Immature natural killer cell (primary cell): ENCODE results near the gene OR4E1. TPM values are rescaled to one million over a fixed set of nuclear protein-coding genes. Genes with fewer than 3 reads are reported as not detected.

Experiments
- DNase-seq, 3 donors: peaks; one replicate each; pipeline ENCODE4 v3.0.0; 2022; ENCODE audit warnings: mixed read lengths in 1 of 3
- H3K27ac Mint-ChIP-seq, 6 donors: one replicate each; pipeline ENCODE4 v1.8.0; 2020; ENCODE audit warnings: mixed read lengths in 6 of 6, mild to moderate bottlenecking in 5 of 6, inconsistent platforms in 4 of 6, moderate library complexity in 3 of 6
- H3K27me3 Mint-ChIP-seq, 3 donors: one replicate each; pipeline ENCODE4 v1.8.0; 2020 to 2021; ENCODE audit warnings: low read depth in 3 of 3, mild to moderate bottlenecking in 3 of 3, mixed read lengths in 3 of 3, moderate library complexity in 3 of 3, inconsistent platforms in 1 of 3
- H3K36me3 Mint-ChIP-seq, 3 donors: one replicate each; pipeline ENCODE4 v1.8.0; 2020; ENCODE audit warnings: mixed read lengths in 3 of 3, inconsistent platforms in 2 of 3, mild to moderate bottlenecking in 2 of 3
- H3K4me1 Mint-ChIP-seq, 2 donors: one replicate each; pipeline ENCODE4 v1.8.0; 2020; ENCODE audit warnings: inconsistent platforms in 2 of 2, mild to moderate bottlenecking in 2 of 2, mixed read lengths in 2 of 2, moderate library complexity in 1 of 2
- H3K4me3 Mint-ChIP-seq, 5 donors: one replicate each; pipeline ENCODE4 v1.8.0; 2020; ENCODE audit warnings: mild to moderate bottlenecking in 5 of 5, mixed read lengths in 5 of 5, inconsistent platforms in 3 of 5, moderate library complexity in 3 of 5
- H3K9me3 Mint-ChIP-seq, 6 donors: one replicate each; pipeline ENCODE4 v1.8.0; 2020; ENCODE audit warnings: mild to moderate bottlenecking in 6 of 6, mixed read lengths in 6 of 6, inconsistent platforms in 4 of 6, moderate library complexity in 3 of 6
- polyA plus RNA-seq, 3 donors: library from polyadenylated mRNA; unstranded; fragments of 300-500 nt; fragmentation: Illumina TruSeq; gene quantifications; one replicate each; pipeline ENCODE4 v1.2.3, GENCODE V29; 2021

OR4E1 gene
- polyA plus RNA-seq, 3 donors from 2014 or later, result not detected

DNA sequence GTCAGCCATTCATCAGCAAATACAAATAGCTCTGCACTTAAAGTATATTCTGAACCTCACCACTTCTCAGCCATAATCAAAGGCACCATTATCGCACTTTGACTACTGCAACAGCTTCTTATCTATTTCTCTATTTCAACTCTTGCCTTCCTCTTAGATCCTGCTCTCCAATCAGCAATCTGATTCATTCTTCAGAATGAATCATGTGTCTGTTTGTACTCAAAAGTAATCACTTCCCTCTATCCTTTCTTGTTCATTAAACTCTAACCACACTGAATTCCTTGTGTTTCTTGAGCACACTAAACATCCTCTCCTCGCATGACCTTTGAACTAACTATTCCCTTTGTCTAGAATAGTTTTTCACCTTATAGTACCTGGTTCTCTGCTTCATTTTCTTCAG, 12.8 kb upstream of the OR4E1 start:
- H3K27me3 Mint-ChIP-seq, result peaks cover 2 to 6% (median 2%) of the 10 kb centered on the region in 3 donors
- no peak overlapping the region for H3K27ac Mint-ChIP-seq
- no peaks in the 10 kb centered on the region for H3K36me3 Mint-ChIP-seq
- no peak for DNase-seq
- peaks cover 0 to 6% (median 0%) of the 10 kb centered on the region in 6 donors for H3K9me3 Mint-ChIP-seq
- no peaks in the 10 kb centered on the region for H3K4me1 Mint-ChIP-seq
- H3K4me3 Mint-ChIP-seq, result no peak overlapping the region

- DNase-seq, result no peak
- Mint-ChIP-seq H3K36me3 (no peaks in the 10 kb centered on the region), H3K4me3 (no peak overlapping the region), H3K9me3 (peaks cover 0 to 2% (median 0%) of the 10 kb centered on the region in 6 donors), H3K4me1 (no peaks in the 10 kb centered on the region), H3K27ac (no peak overlapping the region), H3K27me3 (peaks cover 0 to 5% (median under 1%) of the 10 kb centered on the region in 3 donors)
Observed at GRCh38 chr14:21680072-21680471, 6.5 kb upstream of the OR4E1 start.

DNA sequence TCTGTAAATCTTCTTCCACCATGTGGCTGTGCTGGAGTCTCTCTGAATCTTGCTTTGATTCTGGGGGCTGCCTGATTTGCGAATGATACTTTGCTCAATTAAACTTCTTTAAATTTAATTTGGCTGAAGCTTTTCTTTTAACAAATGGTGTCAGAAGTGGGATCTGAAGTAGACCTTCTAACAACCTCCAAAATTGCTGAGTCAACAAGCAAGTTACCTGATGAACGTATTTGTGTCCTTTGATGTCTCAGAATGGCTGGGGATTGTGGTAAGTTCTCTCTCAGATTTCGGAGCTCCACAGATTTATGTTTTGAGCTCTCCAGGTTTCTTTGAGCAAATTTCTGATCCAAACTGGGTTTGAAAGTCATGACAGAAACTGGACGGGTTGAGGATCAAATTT, 1.9 kb upstream of the OR4E1 start:
- no peak overlapping the region for H3K4me3 Mint-ChIP-seq
- no peaks in the 10 kb centered on the region for H3K4me1 Mint-ChIP-seq
- no peak for DNase-seq
- H3K27me3 Mint-ChIP-seq, result peaks cover 0 to 10% (median 3%) of the 10 kb centered on the region in 3 donors
- H3K9me3 Mint-ChIP-seq, result peaks cover 0 to 4% (median 0%) of the 10 kb centered on the region in 6 donors
- no peak overlapping the region for H3K27ac Mint-ChIP-seq
- H3K36me3 Mint-ChIP-seq, result no peaks in the 10 kb centered on the region

DNA sequence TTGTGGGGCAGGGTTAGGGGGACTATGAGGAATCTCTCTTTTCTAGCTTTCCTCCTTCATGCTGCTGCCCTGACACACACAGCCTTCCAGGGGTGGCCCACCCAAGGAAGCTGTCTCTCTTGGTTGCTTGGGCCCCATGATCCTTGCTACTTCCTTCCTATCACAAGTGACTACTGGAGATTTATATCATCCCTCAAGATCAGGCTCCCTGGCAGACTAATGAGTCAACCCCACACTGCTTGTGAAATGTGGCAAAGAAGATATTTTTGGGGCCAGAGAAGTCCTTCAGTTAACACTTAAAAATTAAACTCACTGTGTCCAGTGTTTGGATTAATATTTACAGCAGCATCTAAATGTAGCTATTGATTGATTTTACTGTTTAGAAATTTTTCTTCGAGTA, 1.5 kb downstream of the OR4E1 start:
- no peaks in the 10 kb centered on the region for H3K4me1 Mint-ChIP-seq
- H3K36me3 Mint-ChIP-seq, result no peaks in the 10 kb centered on the region
- H3K27ac Mint-ChIP-seq, result no peak overlapping the region
- H3K9me3 Mint-ChIP-seq, result peaks cover 0 to 4% (median 0%) of the 10 kb centered on the region in 6 donors
- peaks cover 0 to 12% (median 6%) of the 10 kb centered on the region in 3 donors for H3K27me3 Mint-ChIP-seq
- DNase-seq, result no peak
- H3K4me3 Mint-ChIP-seq, result no peak overlapping the region

DNA sequence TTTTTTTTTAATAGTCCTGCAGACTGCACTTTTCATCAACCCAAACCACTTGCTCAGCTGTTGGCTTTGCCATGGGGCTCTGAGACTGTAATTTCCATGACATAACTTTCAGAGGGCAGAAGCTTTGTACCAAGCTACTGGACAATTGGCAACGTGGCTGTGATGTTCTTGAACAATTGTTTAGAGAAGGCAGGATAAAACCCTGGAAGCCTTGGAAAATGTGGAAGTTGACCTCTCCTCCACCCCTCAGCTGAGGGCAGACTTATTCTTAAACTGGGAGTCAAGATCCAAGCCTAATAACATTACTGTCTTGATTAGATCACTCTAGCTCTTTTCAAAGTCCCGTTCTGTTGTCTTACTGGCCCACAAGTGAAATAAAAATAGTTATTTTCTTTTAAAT, 2.2 kb downstream of the OR4E1 start:
- peaks cover 0 to 4% (median 0%) of the 10 kb centered on the region in 6 donors for H3K9me3 Mint-ChIP-seq
- peaks cover 0 to 16% (median 6%) of the 10 kb centered on the region in 3 donors for H3K27me3 Mint-ChIP-seq
- no peaks in the 10 kb centered on the region for H3K4me1 Mint-ChIP-seq
- DNase-seq, result no peak
- no peak overlapping the region for H3K4me3 Mint-ChIP-seq
- no peaks in the 10 kb centered on the region for H3K36me3 Mint-ChIP-seq
- H3K27ac Mint-ChIP-seq, result no peak overlapping the region

DNA sequence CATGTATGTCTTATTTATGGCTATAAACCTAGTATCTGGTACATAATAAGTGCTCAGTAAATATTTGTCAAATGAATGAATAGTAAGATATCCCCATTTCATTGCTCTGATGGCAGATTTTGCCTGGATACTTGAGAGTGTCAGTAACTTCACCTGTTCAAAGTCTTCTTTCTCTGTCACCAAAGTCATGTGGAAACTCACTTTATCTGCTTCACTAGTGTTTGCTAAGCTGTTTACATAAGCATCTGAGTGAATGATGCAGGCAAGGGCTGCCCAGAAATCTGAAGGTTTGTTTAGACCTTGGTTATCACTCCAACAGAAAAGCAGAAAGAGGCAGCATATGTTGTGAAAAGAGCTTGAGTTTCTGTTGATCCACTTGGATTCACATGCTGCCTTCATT, 4.3 kb downstream of the OR4E1 start:
- H3K27ac Mint-ChIP-seq, result no peak overlapping the region
- no peak for DNase-seq
- no peaks in the 10 kb centered on the region for H3K36me3 Mint-ChIP-seq
- H3K4me1 Mint-ChIP-seq, result no peaks in the 10 kb centered on the region
- H3K9me3 Mint-ChIP-seq, result peaks cover 0 to 2% (median 0%) of the 10 kb centered on the region in 6 donors
- H3K4me3 Mint-ChIP-seq, result no peak overlapping the region
- peaks cover 3 to 16% (median 6%) of the 10 kb centered on the region in 3 donors for H3K27me3 Mint-ChIP-seq

- H3K27me3 Mint-ChIP-seq, result peaks cover 3 to 17% (median 8%) of the 10 kb centered on the region in 3 donors
- no peaks in the 10 kb centered on the region for H3K4me1 Mint-ChIP-seq
- H3K36me3 Mint-ChIP-seq, result no peaks in the 10 kb centered on the region
- peaks cover 0 to 2% (median 0%) of the 10 kb centered on the region in 6 donors for H3K9me3 Mint-ChIP-seq
- H3K4me3 Mint-ChIP-seq, result no peak overlapping the region
- H3K27ac Mint-ChIP-seq, result no peak overlapping the region
- no peak for DNase-seq
Observed at GRCh38 chr14:21668377-21668776, 5.2 kb downstream of the OR4E1 start.

DNA sequence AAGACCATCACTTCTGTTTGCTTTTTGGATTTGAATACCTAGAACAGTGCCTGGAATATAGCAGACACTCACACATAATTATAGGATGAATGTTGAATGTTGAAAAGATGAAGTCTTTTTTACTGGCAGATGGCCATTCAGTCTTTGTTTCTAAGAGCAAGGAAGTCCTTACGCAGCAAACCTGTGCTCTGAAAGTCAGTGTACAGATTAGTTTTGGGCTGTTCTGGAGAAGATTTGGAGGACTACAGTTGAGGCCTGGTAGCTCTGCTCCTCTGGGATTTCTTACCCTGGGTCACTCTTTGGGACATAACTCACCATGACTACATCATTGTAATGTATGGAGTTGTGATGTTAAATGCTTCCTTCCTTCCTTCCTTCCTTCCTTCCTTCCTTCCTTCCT, 16.6 kb downstream of the OR4E1 start:
- Mint-ChIP-seq H3K27me3 (peaks cover 11 to 13% (median 11%) of the 10 kb centered on the region in 3 donors), H3K4me3 (no peak overlapping the region), H3K36me3 (no peaks in the 10 kb centered on the region), H3K27ac (no peak overlapping the region), H3K4me1 (no peaks in the 10 kb centered on the region), H3K9me3 (no peaks in the 10 kb centered on the region)
- no peak for DNase-seq

DNA sequence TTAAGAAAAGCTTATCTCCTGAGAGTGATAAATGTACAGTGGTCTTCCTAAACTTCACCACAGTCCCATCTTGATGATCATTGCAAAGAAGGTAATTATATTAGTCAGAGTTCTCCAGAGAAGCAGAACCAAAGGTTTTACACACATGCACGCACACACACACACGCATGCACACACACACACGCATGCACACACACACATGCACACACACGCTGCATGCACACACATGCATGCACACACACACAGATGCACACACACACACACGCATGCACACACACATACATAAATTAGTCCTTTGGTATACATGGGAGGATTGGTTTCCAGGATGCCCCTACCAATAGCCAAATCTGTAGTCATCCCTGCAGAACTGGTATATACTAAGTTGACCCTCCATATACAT, 19.4 kb downstream of the OR4E1 start:
- H3K4me3 Mint-ChIP-seq, result no peak overlapping the region
- peaks cover 9 to 12% (median 9%) of the 10 kb centered on the region in 3 donors for H3K27me3 Mint-ChIP-seq
- no peak for DNase-seq
- no peaks in the 10 kb centered on the region for H3K36me3 Mint-ChIP-seq
- no peak overlapping the region for H3K27ac Mint-ChIP-seq
- H3K4me1 Mint-ChIP-seq, result no peaks in the 10 kb centered on the region
- H3K9me3 Mint-ChIP-seq, result no peaks in the 10 kb centered on the region

- DNase-seq, result no peak
- H3K4me1 Mint-ChIP-seq, result no peaks in the 10 kb centered on the region
- no peaks in the 10 kb centered on the region for H3K9me3 Mint-ChIP-seq
- H3K36me3 Mint-ChIP-seq, result no peaks in the 10 kb centered on the region
- H3K27ac Mint-ChIP-seq, result no peak within 1 kb of the TSS
- no peak within 1 kb of the TSS for H3K4me3 Mint-ChIP-seq
- peaks cover 4 to 12% (median 9%) of the 10 kb centered on the region in 3 donors for H3K27me3 Mint-ChIP-seq
Observed at GRCh38 chr14:21653331-21653885, 20.2 kb downstream of the OR4E1 start, which contains the start of gene OR4E2. Gene OR4E2, plus strand, starts transcription at chr14:21653835. Its CDS starts 11,248 bp downstream, at chr14:21665083.

DNA sequence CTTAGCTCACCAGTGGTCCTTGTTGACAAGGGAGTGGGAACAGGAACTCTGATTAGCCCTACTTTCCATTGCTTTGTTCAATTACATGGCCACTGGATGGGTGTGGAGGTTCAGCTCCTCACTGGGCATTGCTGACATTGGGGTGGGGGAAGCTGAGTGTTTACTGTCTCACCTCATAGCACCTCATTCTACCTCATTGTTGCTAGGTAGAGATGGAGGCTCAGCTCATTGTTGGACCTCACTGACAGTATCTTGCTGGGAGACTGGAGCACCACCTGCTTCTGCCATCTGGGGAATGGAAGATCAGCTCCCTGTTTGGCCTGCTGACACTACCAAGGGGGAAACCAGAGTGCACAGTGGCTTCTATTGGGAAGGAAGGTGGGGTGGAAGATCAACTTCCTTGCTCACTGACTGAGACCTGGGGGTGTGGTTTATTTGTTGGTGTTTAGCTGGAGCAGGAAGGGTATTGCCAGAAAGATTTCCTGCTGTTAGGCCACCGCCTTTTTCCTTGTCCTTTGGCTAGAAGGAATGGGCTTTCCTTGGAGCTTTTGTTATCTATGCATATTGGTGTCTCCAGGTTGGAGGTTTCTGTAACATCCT, 21.3 kb downstream of the OR4E1 start:
- H3K9me3 Mint-ChIP-seq, result no peaks in the 10 kb centered on the region
- H3K27ac Mint-ChIP-seq, result no peak overlapping the region
- no peak overlapping the region for H3K4me3 Mint-ChIP-seq
- peaks cover 2 to 9% (median 7%) of the 10 kb centered on the region in 3 donors for H3K27me3 Mint-ChIP-seq
- no peak for DNase-seq
- H3K4me1 Mint-ChIP-seq, result no peaks in the 10 kb centered on the region
- H3K36me3 Mint-ChIP-seq, result no peaks in the 10 kb centered on the region

DNA sequence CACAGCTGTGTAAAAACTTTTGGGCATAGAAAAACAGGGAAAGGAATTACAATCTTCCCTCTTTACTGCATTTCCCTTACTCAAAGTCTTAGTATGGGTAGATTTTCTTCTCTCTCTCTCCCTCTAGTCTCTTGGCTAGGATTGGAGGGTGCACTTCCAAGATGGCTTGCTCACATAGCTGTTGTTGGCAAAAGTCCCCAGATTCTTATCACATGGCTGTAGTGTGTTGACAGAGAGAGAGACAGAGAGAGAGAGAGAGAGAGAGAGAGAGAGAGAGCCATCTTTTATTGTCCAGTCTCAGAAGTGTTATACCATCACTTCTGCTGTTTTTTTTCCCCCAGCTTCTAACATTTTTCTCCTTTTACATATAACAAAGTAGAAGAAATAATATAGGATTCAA, 26.2 kb downstream of the OR4E1 start:
- H3K4me1 Mint-ChIP-seq, result no peaks in the 10 kb centered on the region
- no peaks in the 10 kb centered on the region for H3K36me3 Mint-ChIP-seq

GRCh38 chr14:21643407-21643806, 30.2 kb downstream of the OR4E1 start:
- H3K4me1 Mint-ChIP-seq, result no peaks in the 10 kb centered on the region
- no peak overlapping the region for H3K4me3 Mint-ChIP-seq
- H3K27ac Mint-ChIP-seq, result no peak overlapping the region
- no peaks in the 10 kb centered on the region for H3K36me3 Mint-ChIP-seq
- H3K27me3 Mint-ChIP-seq, result peaks cover 0 to 17% (median 5%) of the 10 kb centered on the region in 3 donors
- no peak for DNase-seq
- no peaks in the 10 kb centered on the region for H3K9me3 Mint-ChIP-seq

More for the DNA sequence above, 26.2 kb downstream of the OR4E1 start:
- Mint-ChIP-seq H3K27me3 (peaks cover 4 to 15% (median 5%) of the 10 kb centered on the region in 3 donors), H3K4me3 (no peak overlapping the region), H3K9me3 (no peaks in the 10 kb centered on the region), H3K27ac (no peak overlapping the region)
- DNase-seq, result no peak

DNA sequence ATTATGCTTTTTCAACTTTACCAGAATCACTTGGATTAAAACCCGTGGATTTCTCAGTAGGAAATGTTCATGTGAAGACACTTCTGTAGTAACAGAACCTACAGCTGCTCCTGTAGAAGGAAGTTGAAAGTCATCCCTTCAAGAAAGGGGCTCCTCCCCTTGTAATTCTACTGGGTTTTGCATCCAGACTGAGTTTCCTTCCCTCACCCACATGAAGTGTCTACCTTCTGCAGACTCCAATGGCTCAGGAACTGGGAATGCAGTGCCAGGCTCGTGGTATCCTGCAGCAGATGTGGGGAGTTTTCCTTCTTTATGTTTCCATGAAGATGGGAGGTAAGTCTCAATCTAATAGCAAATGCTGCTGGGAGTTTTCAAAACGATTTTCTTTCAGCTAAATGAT, 30.9 kb downstream of the OR4E1 start:
- Mint-ChIP-seq H3K27ac (no peak overlapping the region), H3K9me3 (no peaks in the 10 kb centered on the region), H3K27me3 (peaks cover 1 to 17% (median 5%) of the 10 kb centered on the region in 3 donors), H3K4me3 (no peak overlapping the region), H3K4me1 (no peaks in the 10 kb centered on the region), H3K36me3 (no peaks in the 10 kb centered on the region)
- no peak for DNase-seq

DNA sequence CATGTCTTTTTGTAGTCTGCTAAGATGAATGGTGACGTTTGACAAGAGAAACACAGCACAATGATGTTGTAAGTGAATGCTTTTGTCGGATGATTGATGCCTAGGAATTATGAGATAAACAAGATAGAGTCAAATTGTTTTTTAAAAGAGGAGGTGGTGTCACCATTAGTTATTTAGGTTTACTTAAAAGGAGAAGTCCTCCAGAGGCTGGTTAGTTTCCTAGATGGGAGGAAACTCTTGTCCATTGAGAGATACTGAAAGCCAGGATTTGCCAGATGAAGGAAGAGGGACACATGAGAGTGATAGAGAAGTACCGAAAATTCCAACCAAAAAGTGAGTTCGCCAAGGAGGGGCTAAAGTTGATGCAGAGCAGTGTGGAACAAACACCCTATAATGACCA, 38.8 kb downstream of the OR4E1 start, which contains the start of gene OR10G2:
OR10G2 (minus strand) TSS at position 101 of the 400 bp plus-strand sequence; CDS start at position 3, 98 bp downstream.
- Mint-ChIP-seq H3K9me3 (no peaks in the 10 kb centered on the region), H3K4me1 (no peaks in the 10 kb centered on the region), H3K27ac (no peak within 1 kb of the TSS), H3K4me3 (no peak within 1 kb of the TSS), H3K27me3 (peaks cover 0 to 6% (median 2%) of the 10 kb centered on the region in 3 donors), H3K36me3 (no peaks in the 10 kb centered on the region)
- DNase-seq, result no peak
